ENCODE data around the gene GAST.
"Not testable (repeated sequence)": the region's sequence is repeated elsewhere in the genome, so short reads cannot be mapped to it uniquely, and the experiment has no call there.

GAST gene

DNA sequence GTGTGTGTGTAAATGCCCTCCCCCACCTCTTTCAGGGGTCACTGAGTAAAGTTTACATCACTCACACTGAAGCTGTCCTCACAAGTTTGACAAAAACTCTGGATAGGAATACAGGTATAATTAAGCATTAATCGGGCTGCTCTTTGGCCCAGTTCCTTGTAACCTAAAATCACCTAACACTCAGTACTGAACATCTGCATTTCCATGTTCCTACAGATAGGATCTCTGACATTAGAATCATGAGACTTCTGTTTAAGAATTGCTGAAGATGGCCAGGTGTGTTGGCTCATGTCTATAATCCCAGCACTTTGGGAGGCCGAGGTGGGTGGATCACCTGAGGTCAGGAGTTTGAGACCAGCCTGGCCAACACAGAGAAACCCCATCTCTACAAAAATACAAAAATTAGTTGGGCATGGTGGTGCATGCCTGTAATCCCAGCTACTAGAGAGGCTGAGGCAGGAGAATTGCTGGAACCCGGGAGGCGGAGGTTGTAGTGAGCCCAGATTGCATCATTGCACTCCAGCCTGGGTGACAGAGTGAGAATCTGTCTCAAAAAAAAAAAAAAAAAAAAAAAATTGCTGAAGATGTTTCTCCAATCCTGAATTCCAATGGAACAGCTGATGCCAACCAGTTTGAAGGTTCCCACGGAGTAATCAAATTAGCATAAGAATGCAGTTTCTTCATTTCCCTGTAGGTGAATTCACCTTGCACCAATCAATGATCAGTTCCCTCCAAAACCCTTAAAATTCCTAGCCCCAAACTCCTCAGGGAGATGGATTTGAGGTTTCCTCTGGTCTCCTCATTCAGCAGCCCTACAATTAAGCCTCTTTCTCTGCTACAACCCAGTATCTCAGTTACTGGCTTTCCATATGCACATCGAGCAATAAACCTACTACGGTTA, 36.7 kb upstream of the GAST start:
- not testable (repeated sequence) for H3K27me3 ChIP-seq (ENCODE audit: control insufficient read depth in 1 of 2, insufficient read depth in 2 of 2, low read length in 2 of 2); H3K4me1 ChIP-seq (ENCODE audit: control insufficient read depth, insufficient read depth, low read length); H3K4me3 ChIP-seq (ENCODE audit: low read length in 2 of 2); H3K27ac ChIP-seq (ENCODE audit: low read length); H3K36me3 ChIP-seq (ENCODE audit: control insufficient read depth in 2 of 2, insufficient read depth in 2 of 2, low read length in 2 of 2); H3K9me3 ChIP-seq (ENCODE audit: control insufficient read depth in 2 of 2, low read length in 2 of 2); H3K9ac ChIP-seq (ENCODE audit: low read length in 2 of 2)

DNA sequence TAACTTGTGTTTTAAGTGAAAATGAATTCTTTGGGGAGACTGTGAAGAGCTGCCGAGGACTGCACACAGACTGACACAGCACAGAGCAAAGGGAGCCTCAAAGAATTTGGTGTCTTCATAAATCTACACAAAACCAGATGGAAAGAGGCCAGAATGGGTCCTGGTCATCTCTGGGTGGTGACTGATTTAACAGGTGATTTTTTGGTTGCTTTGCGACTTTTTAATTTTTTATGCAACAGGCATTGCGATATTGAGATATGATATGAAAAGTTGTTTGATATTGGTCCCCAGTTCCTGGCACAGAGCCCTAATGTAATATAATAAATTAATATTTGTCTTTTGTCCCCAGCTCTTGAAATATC, 36.1 kb upstream of the GAST start:
- no peaks in the 10 kb centered on the region for H3K27me3 ChIP-seq (ENCODE audit: control insufficient read depth in 1 of 2, insufficient read depth in 2 of 2, low read length in 2 of 2)
- no peak overlapping the region for H3K9ac ChIP-seq (ENCODE audit: low read length in 2 of 2)
- H3K36me3 ChIP-seq (ENCODE audit: control insufficient read depth in 2 of 2, insufficient read depth in 2 of 2, low read length in 2 of 2) = no peaks in the 10 kb centered on the region
- no peaks in the 10 kb centered on the region for H3K4me1 ChIP-seq (ENCODE audit: control insufficient read depth, insufficient read depth, low read length)
- no peaks in the 10 kb centered on the region for H3K9me3 ChIP-seq (ENCODE audit: control insufficient read depth in 2 of 2, low read length in 2 of 2)
- H3K27ac ChIP-seq (ENCODE audit: low read length) = no peak overlapping the region
- H3K4me3 ChIP-seq (ENCODE audit: low read length in 2 of 2) = no peak overlapping the region

- H3K9ac ChIP-seq (ENCODE audit: low read length in 2 of 2) = no peak overlapping the region
- no peaks in the 10 kb centered on the region for H3K36me3 ChIP-seq (ENCODE audit: control insufficient read depth in 2 of 2, insufficient read depth in 2 of 2, low read length in 2 of 2)
- H3K27me3 ChIP-seq (ENCODE audit: control insufficient read depth in 1 of 2, insufficient read depth in 2 of 2, low read length in 2 of 2) = no peaks in the 10 kb centered on the region
- H3K9me3 ChIP-seq (ENCODE audit: control insufficient read depth in 2 of 2, low read length in 2 of 2) = no peaks in the 10 kb centered on the region
- no peaks in the 10 kb centered on the region for H3K4me1 ChIP-seq (ENCODE audit: control insufficient read depth, insufficient read depth, low read length)
- H3K4me3 ChIP-seq (ENCODE audit: low read length in 2 of 2) = peak overlapping the region in 1 of 2 donors; percentile 22
- H3K27ac ChIP-seq (ENCODE audit: low read length) = no peak overlapping the region
Observed at GRCh38 chr17:41678411-41678906, 33.7 kb upstream of the GAST start.

DNA sequence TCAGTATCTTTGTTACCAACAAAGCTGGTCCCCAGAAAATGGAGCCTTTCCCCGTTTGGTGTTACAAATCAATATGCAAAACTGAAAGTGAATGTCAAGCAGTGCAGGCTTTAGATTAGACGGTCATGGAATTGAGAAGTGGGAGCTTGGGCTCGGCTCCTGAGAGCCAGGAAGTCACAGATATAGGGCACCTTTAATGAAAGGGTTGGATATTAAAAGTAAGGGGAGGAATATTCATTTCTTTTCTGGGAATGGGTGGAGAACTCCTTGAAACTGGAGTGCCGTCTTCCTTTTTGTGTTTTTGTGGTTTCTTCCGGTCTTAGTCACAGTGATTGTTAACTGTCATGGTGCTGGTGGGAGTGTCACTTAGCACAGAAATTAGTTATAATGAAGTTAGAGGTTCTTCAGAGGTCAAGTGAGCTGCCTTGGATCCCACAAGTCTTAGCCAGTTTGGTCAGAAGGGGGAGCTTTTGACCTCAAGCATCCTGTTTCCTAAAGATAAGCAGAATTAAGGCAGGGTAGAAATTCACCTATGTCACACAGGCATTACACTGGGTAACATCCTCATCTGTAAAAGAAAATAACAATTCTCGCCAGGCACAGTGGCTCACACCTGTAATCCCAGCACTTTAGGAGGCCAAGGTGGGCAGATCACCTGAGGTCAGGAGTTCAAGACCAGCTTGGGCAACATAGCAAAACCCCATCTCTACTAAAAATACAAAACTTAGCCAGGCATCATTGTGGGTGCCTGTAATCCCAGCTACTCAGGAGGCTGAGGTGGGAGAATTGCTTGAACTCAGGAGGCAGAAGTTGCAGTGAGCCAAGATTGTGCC, 33.0 kb upstream of the GAST start:
- Histone ChIP-seq H3K4me3 (ENCODE audit: low read length in 2 of 2) (no peak overlapping the region), H3K36me3 (ENCODE audit: control insufficient read depth in 2 of 2, insufficient read depth in 2 of 2, low read length in 2 of 2) (no peaks in the 10 kb centered on the region), H3K9ac (ENCODE audit: low read length in 2 of 2) (no peak overlapping the region), H3K27me3 (ENCODE audit: control insufficient read depth in 1 of 2, insufficient read depth in 2 of 2, low read length in 2 of 2) (no peaks in the 10 kb centered on the region), H3K4me1 (ENCODE audit: control insufficient read depth, insufficient read depth, low read length) (no peaks in the 10 kb centered on the region), H3K27ac (ENCODE audit: low read length) (no peak overlapping the region), H3K9me3 (ENCODE audit: control insufficient read depth in 2 of 2, low read length in 2 of 2) (no peaks in the 10 kb centered on the region)

DNA sequence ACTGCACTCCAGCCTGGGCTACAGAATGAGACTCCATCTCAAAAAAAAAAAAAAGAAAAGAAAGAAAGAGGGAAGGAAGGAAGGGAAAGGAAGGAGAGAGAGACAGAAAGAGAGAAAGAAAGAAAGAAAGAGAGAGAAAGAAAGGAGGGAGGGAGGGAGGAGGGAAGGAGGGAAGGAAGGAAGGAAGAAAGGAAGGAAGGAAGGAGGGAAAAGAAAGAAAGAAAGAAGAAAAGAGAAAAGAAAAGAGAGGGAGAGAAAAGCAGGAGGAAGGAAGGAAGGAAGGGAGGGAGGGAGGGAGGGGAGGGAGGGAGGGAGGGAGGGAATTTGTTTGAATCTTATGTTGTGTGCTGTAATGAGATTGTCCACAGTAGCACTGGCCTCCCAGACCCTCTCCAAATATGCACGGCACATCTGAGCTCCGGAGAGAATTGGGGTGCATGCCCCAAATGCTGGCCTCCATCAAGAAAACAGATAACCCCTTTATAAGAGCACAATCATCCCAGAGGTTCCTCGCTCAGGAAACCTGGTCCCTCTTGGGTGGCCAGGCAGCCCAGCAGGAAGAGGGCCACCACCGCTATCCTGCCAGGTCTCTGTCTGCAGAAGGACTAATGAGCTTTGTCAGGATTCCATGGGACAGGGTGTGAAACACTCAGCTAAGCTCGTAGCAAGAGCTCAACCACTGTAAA, 32.2 kb upstream of the GAST start:
- H3K27me3 ChIP-seq (ENCODE audit: control insufficient read depth in 1 of 2, insufficient read depth in 2 of 2, low read length in 2 of 2) = no peaks in the 10 kb centered on the region
- no peaks in the 10 kb centered on the region for H3K4me1 ChIP-seq (ENCODE audit: control insufficient read depth, insufficient read depth, low read length)
- no peaks in the 10 kb centered on the region for H3K9me3 ChIP-seq (ENCODE audit: control insufficient read depth in 2 of 2, low read length in 2 of 2)
- H3K9ac ChIP-seq (ENCODE audit: low read length in 2 of 2) = no peak overlapping the region
- no peak overlapping the region for H3K27ac ChIP-seq (ENCODE audit: low read length)
- H3K4me3 ChIP-seq (ENCODE audit: low read length in 2 of 2) = no peak overlapping the region
- H3K36me3 ChIP-seq (ENCODE audit: control insufficient read depth in 2 of 2, insufficient read depth in 2 of 2, low read length in 2 of 2) = no peaks in the 10 kb centered on the region

DNA sequence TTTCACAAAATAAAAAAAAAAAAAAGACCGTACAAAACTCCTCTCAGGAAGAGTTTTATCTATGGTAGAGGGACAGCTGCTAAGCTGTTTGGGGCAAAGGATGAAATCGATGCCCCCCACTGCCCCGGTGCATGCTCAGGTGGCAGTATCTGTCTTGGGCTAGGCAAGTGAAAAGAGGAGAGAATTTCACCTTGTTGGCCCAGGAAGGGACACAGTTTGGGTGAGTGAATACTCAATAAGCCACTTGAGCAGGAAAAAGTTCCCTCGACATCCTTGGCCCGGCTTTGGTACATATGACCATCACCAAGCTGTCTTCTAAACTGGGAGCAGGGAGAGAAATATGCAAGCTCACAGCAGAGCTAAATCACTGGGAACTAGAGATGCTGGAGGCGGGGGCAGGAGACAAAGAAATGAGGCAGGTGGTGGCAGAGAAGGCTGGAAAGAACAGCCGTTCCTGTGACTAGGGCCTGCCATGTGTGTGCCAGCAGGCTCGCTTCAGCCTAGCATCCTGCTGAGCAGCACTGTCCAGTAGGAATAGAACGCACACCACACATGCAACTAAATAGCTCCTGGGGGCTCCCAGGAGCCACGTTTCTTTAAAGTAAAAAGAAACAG, 31.6 kb upstream of the GAST start:
- no peaks in the 10 kb centered on the region for H3K4me1 ChIP-seq (ENCODE audit: control insufficient read depth, insufficient read depth, low read length)
- no peak overlapping the region for H3K4me3 ChIP-seq (ENCODE audit: low read length in 2 of 2)
- no peaks in the 10 kb centered on the region for H3K36me3 ChIP-seq (ENCODE audit: control insufficient read depth in 2 of 2, insufficient read depth in 2 of 2, low read length in 2 of 2)
- H3K27ac ChIP-seq (ENCODE audit: low read length) = no peak overlapping the region
- no peaks in the 10 kb centered on the region for H3K27me3 ChIP-seq (ENCODE audit: control insufficient read depth in 1 of 2, insufficient read depth in 2 of 2, low read length in 2 of 2)
- no peaks in the 10 kb centered on the region for H3K9me3 ChIP-seq (ENCODE audit: control insufficient read depth in 2 of 2, low read length in 2 of 2)
- H3K9ac ChIP-seq (ENCODE audit: low read length in 2 of 2) = no peak overlapping the region

- H3K9me3 ChIP-seq (ENCODE audit: control insufficient read depth in 2 of 2, low read length in 2 of 2) = no peaks in the 10 kb centered on the region
- H3K4me1 ChIP-seq (ENCODE audit: control insufficient read depth, insufficient read depth, low read length) = no peaks in the 10 kb centered on the region
- no peaks in the 10 kb centered on the region for H3K27me3 ChIP-seq (ENCODE audit: control insufficient read depth in 1 of 2, insufficient read depth in 2 of 2, low read length in 2 of 2)
- H3K36me3 ChIP-seq (ENCODE audit: control insufficient read depth in 2 of 2, insufficient read depth in 2 of 2, low read length in 2 of 2) = no peaks in the 10 kb centered on the region
- no peak overlapping the region for H3K27ac ChIP-seq (ENCODE audit: low read length)
- H3K4me3 ChIP-seq (ENCODE audit: low read length in 2 of 2) = no peak overlapping the region
- H3K9ac ChIP-seq (ENCODE audit: low read length in 2 of 2) = no peak overlapping the region
Observed at GRCh38 chr17:41681776-41682175, 30.4 kb upstream of the GAST start.

DNA sequence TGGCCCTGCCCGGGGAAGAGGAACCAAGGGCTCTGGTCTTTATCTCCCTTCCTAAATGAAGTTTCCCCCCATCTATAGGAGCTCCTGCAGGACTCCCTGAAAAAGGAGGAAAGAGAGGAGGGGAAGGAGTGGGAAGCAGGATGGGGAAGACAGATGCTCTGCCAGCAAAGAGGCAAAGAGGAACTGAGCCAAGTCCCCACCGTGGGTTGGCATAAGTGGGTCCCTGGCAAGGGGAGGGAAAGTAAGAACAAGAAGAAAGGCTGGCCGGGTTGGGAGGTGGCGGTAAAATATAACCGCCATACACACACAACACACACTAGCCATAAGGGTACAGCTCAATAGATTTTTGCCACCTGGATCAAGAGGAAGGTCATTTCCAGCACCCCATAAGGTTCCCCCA, 29.5 kb upstream of the GAST start:
- no peaks in the 10 kb centered on the region for H3K27me3 ChIP-seq (ENCODE audit: control insufficient read depth in 1 of 2, insufficient read depth in 2 of 2, low read length in 2 of 2)
- no peaks in the 10 kb centered on the region for H3K9me3 ChIP-seq (ENCODE audit: control insufficient read depth in 2 of 2, low read length in 2 of 2)
- H3K36me3 ChIP-seq (ENCODE audit: control insufficient read depth in 2 of 2, insufficient read depth in 2 of 2, low read length in 2 of 2) = no peaks in the 10 kb centered on the region
- no peak overlapping the region for H3K9ac ChIP-seq (ENCODE audit: low read length in 2 of 2)
- H3K27ac ChIP-seq (ENCODE audit: low read length) = no peak overlapping the region
- H3K4me3 ChIP-seq (ENCODE audit: low read length in 2 of 2) = no peak overlapping the region
- no peaks in the 10 kb centered on the region for H3K4me1 ChIP-seq (ENCODE audit: control insufficient read depth, insufficient read depth, low read length)

DNA sequence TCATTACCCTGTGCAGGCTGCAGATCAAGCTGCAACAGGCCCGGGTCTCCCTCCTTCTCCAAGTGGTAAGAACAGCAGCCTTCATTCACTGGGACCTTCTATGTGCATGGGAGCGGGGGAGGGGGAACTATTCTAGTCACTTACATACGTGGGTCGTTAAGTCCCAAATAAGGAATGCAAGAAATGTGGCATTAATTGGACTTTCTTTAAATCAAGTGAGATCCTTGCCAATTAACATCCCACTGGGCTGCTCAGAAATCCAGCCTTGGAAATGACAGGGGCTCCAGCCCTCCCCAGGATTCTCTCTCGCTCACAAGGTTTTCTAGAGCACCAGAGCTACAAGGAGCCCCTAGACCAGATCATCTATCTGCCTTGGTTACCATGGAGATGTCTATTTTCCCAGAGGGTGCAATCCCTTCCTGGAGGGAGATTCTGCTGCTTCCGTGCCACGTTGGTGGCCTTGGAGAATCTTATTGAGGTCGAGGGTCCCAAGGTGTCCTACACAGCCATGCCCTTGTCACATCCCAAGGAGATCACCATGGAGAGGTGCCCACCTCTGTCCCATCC, 28.6 kb upstream of the GAST start:
- Histone ChIP-seq H3K9me3 (ENCODE audit: control insufficient read depth in 2 of 2, low read length in 2 of 2) (no peaks in the 10 kb centered on the region), H3K27me3 (ENCODE audit: control insufficient read depth in 1 of 2, insufficient read depth in 2 of 2, low read length in 2 of 2) (no peaks in the 10 kb centered on the region), H3K27ac (ENCODE audit: low read length) (no peak overlapping the region), H3K4me3 (ENCODE audit: low read length in 2 of 2) (no peak overlapping the region), H3K4me1 (ENCODE audit: control insufficient read depth, insufficient read depth, low read length) (peaks cover 4% of the 10 kb centered on the region), H3K36me3 (ENCODE audit: control insufficient read depth in 2 of 2, insufficient read depth in 2 of 2, low read length in 2 of 2) (no peaks in the 10 kb centered on the region), H3K9ac (ENCODE audit: low read length in 2 of 2) (no peak overlapping the region)

DNA sequence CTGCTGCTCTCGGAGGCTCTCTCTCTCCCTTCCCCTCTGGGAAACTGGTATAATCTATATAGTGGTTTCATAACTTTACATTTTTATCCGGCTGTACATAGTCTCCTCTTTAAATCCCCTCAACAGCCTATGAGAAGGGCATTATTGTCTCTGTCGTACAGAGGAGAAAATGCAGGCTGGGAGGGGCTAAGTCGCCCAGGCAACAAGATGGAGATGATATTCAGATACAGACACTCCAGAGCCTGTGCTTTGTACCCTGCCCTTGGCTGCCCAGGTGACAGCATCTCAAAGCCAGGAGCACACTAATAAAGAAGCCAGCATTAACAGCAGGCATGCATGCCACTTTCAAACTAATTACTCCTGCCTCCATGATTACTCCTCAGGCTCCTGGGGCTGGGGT, 28.1 kb upstream of the GAST start:
- Histone ChIP-seq H3K4me3 (ENCODE audit: low read length in 2 of 2) (no peak overlapping the region), H3K36me3 (ENCODE audit: control insufficient read depth in 2 of 2, insufficient read depth in 2 of 2, low read length in 2 of 2) (no peaks in the 10 kb centered on the region), H3K27ac (ENCODE audit: low read length) (no peak overlapping the region), H3K9ac (ENCODE audit: low read length in 2 of 2) (no peak overlapping the region), H3K27me3 (ENCODE audit: control insufficient read depth in 1 of 2, insufficient read depth in 2 of 2, low read length in 2 of 2) (no peaks in the 10 kb centered on the region), H3K9me3 (ENCODE audit: control insufficient read depth in 2 of 2, low read length in 2 of 2) (no peaks in the 10 kb centered on the region), H3K4me1 (ENCODE audit: control insufficient read depth, insufficient read depth, low read length) (peaks cover 4% of the 10 kb centered on the region)
